NCI-H1417 (cell line): ENCODE data around the gene TYW1B.
"Not testable (repeated sequence)": the region's sequence is repeated elsewhere in the genome, so short reads cannot be mapped to it uniquely, and the experiment has no call there.

Experiments used
- DNase-seq, 3 experiments: peaks; one replicate each; lab custom pipeline; 2025; lab: John Stamatoyannopoulos, UW

Gene TYW1B

GRCh38 chr7:72625721-72626423, 202.1 kb downstream of the TYW1B start:
- DNase-seq, result not testable (repeated sequence)

GRCh38 chr7:72622532-72622931, 205.5 kb downstream of the TYW1B start:
- no peak for DNase-seq

- peak in 1 of 3 experiments; percentile 43 for DNase-seq
These were observed 206.2 kb downstream of the TYW1B start for GRCh38 chr7:72621761-72622187.

GRCh38 chr7:72620923-72621322, 207.1 kb downstream of the TYW1B start:
- not testable (repeated sequence) for DNase-seq

GRCh38 chr7:72618435-72619180, 209.4 kb downstream of the TYW1B start:
- not testable (repeated sequence) for DNase-seq

- DNase-seq, result not testable (repeated sequence)
These were observed 218.2 kb downstream of the TYW1B start for GRCh38 chr7:72609761-72610160.

GRCh38 chr7:72607988-72608387, 220.0 kb downstream of the TYW1B start:
- DNase-seq, result not testable (repeated sequence)

GRCh38 chr7:72605863-72606431, 222.1 kb downstream of the TYW1B start:
- DNase-seq, result not testable (repeated sequence)

GRCh38 chr7:72604771-72605611, 223.0 kb downstream of the TYW1B start:
- not testable (repeated sequence) for DNase-seq

GRCh38 chr7:72603476-72603875, 224.5 kb downstream of the TYW1B start:
- DNase-seq, result not testable (repeated sequence)

- no peak for DNase-seq
These were observed 224.9 kb downstream of the TYW1B start for GRCh38 chr7:72603073-72603472.

GRCh38 chr7:72601683-72602082, 226.3 kb downstream of the TYW1B start:
- DNase-seq, result not testable (repeated sequence)

- not testable (repeated sequence) for DNase-seq
These were observed 238.0 kb downstream of the TYW1B start for GRCh38 chr7:72590023-72590422.

- not testable (repeated sequence) for DNase-seq
These were observed 240.7 kb downstream of the TYW1B start for GRCh38 chr7:72587267-72587666.

GRCh38 chr7:72584576-72584975, 243.4 kb downstream of the TYW1B start:
- DNase-seq, result not testable (repeated sequence)

- not testable (repeated sequence) for DNase-seq
These were observed 244.2 kb downstream of the TYW1B start for GRCh38 chr7:72583620-72584361.

- DNase-seq, result not testable (repeated sequence)
These were observed 247.7 kb downstream of the TYW1B start for GRCh38 chr7:72580142-72580770.

GRCh38 chr7:72577107-72577506, 250.9 kb downstream of the TYW1B start:
- DNase-seq, result no peak

GRCh38 chr7:72561988-72562387, 266.0 kb downstream of the TYW1B start:
- not testable (repeated sequence) for DNase-seq

- DNase-seq, result not testable (repeated sequence)
These were observed 268.5 kb downstream of the TYW1B start for GRCh38 chr7:72559546-72559945.

- peak in 1 of 3 experiments; percentile 56 for DNase-seq
These were observed 271.3 kb downstream of the TYW1B start for GRCh38 chr7:72556733-72557132.
